Occipital lobe (tissue), 2 donors: ENCODE results near the gene GPR176. TPM values are rescaled to one million over a fixed set of nuclear protein-coding genes. Genes with fewer than 3 reads are reported as not detected.
A peak's percentile ranks its signal among the peaks of the same experiment; 100 is the strongest.
"Not testable (repeated sequence)": the region's sequence is repeated elsewhere in the genome, so short reads cannot be mapped to it uniquely, and the experiment has no call there.

Experiments used
- DNase-seq: peaks from one replicate; lab custom pipeline; 2025; lab: John Stamatoyannopoulos, UW
- total RNA-seq: library from RNA; depleted of rRNA; stranded (reverse); fragments of >200 nt; gene quantifications from one replicate; pipeline ENCODE4 v1.2.3, GENCODE V29; 2014

Gene GPR176
- total RNA-seq, 1 donor from 2014 or later = 44.3 TPM

DNA sequence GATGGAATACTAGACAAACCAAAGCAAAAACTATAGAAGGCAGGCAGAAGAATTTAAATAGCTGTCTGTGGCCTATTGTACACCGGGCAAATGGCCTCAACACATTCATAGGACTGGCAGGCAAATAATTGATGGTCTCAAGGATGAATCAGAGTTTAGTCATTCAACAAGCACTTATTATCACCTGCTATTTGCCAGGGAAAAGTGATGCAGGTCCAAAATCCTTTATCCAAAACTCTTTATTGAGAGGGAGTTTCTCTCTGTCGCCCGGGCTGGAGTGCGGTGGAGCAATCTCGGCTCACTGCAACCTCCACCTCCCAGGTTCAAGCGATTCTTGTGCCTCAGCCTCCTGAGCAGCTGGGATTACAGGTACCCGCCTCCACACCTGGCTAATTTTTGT, 16.1 kb upstream of the GPR176 start:
- DNase-seq = no peak

DNA sequence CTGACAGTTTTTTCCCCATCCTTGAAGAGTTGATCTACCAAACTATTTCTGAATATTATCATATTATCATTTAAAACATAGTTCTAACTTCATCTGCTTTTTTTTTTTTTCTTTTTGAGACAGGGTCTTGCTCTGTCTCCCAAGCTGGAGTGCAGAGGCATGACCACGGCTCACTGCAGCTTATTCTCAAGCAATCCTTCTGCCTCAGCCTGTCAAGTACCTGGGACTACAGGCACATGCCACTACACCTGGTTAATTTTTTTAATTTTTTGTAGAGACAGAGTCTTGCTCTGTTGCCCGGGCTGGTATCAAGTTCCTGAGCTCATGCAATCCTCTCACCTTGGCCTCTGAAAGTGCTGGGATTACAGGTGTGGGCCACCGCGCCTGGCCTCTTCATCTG, 15.2 kb upstream of the GPR176 start:
- DNase-seq = no peak

DNA sequence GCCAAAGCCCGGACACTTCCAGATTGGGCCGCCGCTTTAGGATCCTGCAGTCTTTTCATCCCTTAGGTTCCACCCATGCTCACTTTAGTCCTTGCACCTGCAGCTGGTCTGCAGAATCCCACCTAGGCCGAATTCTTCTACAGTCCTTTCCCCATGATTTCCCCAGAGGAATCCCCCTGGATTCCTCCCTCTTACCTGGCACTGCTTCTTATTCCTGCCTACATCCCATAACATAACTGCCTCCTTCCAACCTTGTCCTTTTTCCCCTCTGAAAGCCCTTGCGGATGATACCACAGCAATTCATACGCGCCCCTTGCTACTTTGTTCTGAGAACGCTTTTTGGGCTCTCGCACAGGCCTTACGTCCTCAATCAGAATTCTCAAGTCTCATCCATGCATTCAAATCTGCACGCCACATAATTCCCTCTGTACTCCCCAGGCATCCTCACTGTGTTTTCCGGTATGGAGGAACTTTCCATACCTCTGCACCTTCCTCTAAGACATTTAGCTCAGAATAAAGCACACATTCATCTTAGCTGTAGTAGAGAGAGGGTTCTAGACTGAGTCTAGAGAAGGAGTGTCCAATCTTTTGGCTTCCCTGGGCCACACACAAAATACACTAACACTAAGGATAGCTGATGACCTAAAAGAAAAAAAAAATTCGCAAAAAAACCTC, 14.5 kb upstream of the GPR176 start:
- peak; percentile 21 for DNase-seq

DNA sequence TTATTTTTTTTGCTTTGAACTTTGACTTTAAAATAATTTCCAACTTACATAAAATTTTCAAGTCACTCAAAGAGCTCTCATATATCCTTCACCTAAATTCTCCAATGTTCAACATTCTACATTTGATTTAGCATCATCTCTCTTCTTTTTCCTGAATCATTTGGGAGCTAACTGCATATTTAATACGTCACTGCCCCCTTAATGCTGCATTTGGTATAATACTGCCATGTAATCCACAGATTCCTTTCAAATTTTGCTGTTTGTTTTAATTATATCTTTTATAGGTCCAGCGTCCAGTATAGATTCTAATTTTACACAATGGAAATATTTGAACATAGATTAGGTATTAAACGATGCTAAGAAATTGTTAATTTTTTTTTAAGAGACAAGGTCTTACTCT, 11.5 kb upstream of the GPR176 start:
- DNase-seq = no peak

DNA sequence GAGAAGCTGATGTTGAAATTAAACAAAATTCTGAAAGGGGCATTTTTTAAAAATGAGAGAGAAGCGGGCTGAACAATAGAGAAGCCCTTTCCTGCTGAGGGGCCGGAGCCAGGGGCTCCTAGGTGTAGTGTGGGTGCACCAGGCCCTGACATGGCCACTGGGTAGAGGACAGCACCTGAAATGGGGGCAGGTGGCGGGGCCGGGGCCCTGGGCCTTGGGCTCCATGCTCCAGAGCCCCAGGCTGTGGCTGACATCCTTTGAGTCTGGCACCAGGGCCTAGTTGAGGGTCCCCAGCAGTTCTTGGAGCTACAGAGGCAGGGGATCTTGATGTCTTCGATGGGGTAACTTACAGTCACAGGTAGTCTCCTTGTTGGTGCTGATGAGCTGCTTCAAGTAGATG, 6.5 kb upstream of the GPR176 start:
- no peak for DNase-seq

DNA sequence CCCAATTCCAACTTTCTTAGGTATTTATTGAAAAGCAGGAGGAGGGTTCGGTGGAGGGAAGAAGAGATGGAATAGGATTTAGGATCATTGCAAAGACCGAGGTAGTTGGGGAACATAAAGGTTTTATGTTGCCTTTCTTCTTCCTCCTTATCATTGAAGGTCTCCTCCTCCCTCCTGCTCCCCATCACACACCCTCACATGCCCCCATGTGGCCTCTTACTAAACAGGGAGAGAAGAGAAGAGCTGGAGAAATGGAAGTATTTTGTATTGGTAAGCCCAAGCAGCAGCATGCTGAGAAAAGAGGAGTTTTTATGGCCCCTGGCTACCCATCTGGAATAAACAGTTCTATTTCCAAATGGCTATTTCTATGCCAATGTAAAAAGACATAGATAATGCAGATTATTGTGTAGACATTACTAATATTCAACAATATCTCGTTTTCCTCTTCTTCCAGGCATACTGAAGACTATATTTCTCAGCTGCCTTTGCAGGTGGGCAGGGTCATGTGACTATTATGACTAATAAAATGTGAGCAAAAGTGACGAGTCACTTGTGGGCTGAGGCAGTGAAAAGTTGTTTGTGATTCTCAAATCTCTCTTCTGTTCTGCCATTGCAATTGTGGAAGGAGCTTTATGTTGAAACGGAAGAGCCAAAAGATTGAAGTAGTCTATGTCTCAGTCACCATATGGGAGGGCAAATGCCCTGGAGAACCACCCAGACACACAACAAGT, 5.2 kb upstream of the GPR176 start:
- no peak for DNase-seq

DNA sequence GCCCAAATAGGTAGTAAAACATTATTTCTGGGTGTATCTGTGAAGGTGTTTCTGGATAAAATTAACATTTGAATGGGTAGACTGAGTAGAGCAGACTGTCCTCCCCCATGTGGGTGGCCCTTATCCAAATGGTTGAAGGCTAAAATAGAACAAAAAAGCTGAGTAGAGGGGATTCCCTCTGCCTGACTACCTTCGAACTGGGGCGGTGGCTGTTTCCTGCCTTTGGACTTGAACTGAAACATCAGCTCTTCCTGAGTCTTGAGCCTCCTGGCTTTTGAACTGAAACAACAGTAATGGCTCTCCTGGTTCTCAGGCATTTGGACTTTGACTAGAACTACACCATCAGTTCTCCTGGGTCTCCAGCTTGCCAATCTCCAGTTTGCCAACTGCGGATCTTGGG, 4.4 kb upstream of the GPR176 start:
- DNase-seq = no peak

DNA sequence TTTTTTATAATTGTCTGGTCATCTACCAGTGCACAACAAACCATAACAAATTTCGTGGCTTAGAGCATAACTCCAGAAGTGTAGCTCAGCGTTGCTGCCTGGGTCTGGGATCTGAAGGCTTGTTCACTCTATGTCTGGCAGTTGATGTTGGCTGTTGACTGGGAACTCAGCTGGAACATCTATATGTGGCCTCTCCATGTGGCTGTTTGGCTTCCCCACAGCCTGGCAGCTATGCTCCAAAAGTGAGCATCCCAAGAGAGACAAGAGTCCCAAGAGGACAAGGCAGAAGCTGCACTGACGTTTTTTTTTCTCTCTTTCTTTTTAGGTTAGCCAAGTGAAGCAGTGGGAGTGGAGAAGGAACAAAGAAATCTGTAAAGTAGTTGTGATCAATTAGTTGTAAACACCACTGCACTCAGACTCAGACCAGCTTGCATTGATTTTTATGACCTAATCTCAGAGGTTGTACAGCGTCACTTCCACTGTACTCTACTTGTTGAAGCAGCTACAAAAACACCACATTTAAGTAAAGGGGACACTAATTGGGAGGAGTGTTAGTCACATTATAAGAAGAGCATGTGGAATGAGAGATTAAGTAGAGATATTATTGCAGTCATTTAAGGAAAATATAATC, 2.5 kb upstream of the GPR176 start:
- peak; percentile 15 for DNase-seq

DNA sequence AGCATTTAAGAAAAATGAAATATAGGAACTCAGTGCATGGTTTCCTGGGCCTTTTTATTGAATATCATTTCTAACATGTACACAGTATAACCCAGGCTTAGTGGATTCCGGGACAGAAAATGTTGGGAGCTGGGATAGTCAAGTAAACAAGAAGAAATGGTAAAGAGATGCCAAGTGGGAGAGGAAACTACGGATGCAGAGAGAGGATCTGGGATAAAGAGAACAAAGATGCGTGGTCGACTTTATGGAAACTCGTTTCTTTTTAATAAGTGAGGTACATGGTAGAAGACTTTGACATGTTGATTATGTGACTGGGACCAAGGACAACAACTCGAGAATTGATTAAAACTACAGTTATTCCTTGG, 1.2 kb upstream of the GPR176 start:
- DNase-seq = no peak

DNA sequence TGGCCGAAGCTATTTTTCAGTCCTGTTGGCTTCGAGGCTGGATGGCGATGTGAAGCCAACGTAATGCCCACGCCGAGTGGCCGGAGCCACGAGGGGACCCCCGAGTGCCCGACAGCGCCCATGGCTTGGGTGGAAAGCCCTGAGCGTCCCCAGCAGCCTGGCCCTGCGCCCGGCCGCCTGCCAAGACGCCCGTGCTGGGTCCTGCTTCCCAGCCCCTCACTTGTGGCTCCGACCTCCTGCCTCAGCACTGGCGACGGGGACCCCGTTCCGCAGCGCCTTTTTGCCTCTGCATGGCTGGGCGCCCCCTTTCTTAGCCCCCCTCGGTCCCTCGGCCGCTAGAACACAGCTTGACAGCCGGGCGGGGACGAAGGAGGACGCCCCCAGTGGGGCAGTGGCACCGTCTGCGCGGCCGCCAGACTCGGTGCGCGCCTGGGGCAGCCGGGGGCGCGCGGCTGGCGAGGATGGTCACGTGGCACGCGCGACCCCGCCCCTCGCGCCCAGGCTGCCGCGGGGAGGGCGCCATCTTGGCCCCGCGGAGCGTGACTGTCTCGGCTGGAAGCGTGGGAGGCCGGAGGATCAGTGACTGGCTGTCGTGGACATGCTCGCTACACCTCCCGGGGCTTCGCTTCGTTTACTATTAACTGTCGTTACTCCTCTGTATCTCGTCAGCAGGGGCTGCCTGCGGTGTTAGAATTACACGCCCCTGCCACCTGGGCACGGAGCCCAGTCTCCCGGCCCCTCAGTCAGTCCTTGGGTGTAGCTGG, 626 bp upstream of the GPR176 start:
- peak; percentile 75 for DNase-seq

DNA sequence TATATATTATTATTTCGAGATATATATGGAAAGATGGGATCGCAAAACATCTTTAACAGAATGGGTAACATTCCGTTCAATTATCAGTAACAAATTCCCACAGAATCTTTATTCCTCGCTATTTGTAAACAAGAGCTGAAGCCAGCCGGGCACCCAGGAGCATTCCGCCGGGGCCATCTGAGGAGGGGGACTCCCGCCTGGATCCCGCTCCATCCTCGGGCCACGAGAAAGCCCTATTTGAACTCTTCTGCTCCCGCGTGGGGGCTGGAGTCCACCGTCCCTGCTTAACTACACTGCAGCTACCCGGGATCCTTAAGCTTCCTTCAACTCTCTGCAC, 687 bp downstream of the GPR176 start:
- peak; percentile 36 for DNase-seq

DNA sequence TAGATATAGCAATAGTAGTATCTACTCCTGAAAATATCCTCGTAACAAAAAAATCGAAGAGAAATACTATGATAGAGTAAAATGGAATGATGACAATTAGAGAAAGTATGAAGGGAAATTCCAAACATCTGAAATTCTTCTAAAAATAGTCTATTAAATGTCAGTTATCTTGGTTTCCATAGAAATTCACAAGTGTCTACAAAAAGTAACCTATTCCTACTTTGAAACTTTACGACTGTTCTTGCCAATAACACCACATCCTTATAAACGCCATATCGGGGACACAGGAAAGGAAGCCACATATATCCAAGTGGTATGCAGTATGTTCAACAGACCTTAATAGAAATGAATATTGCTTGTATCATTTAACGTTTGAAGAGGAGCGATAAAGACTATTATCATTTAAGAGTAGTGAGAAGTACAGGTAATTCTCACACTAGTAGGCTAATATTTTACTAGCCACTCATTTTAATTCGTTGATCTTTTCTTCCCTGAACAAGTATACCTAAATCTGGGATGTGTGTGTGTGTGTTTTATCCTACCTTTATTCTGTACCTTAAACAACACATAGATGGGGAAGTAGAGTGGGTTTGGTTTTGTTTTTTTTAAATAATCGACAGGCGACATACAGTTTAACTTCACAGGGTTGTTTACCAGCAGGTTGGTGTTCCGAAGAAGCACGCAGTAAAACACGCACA, 1.2 kb downstream of the GPR176 start:
- no peak for DNase-seq

DNA sequence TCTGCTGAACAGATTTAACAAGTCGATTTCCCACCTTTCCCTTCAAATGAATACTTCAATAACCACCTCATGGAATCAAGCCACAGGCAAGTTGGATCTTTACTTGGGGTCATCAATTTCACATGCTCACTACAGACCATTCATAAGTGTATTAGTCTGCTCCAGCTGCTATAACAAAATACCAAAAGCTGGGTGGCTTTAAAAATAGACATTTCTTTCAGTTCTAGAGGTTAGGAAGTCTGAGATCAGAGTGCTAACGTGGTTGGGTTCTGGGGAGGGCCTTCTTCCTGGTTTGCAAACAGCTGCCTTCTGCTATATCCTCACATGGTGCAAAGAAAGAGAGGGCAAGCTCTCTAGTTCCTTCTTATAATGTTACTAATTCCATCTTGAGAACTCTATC, 5.1 kb downstream of the GPR176 start:
- DNase-seq = no peak

DNA sequence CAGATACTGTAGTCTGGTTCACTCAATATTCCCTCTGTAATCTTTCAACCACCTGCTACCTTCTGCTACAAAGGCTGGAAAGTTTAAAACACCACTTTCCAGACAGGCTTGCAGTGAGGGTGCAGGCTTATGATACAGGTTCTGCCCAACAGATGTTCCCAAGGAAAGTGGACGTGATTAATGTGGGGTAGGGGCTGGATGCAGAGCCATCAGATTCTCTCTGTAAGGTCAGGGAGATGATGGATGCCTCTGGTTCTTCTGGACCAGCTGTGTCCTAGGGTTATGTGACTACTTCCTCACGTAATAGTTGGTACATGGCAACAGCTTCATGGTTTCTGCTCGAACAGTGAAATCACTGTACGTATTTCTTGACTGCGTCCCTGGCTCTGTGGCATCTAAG, 11.1 kb downstream of the GPR176 start:
- DNase-seq = no peak

DNA sequence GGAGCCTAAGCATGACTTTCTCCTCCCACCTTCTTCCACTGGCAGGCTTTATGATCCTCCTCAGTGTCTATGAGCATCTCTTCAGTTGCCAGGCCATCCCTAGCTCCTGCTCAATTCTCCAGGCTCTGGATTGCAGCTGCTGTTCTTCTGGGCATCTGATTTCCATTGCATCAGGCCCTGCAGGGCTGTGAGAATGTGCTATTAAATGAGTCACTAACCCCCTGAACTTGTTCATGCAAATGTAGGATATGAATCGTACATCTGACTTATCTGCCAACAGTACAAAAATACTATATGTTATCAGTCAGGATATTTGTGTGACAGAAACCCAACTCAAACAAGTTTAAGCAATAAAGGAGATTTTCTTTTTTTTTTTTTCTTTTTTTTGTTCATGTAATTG, 11.9 kb downstream of the GPR176 start:
- DNase-seq = peak; percentile 7

DNA sequence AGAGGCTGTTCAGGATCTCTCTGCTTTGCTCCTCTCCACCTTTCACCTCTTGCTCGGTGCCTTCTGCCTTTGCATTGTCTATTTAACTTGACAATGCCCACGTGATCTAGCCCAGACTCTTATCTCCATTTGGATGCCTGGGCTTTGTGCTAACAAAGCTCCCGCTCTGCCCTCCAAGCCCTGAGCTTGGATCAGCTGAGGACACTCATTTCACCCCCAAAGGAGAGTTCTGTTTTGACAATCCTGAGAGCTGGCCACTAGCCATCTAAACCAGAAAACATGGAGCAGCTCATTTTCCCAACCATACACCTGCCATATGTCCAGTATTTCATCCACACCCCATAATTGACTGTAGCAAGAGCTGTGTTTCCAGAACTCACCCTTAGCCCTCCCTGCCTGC, 12.8 kb downstream of the GPR176 start:
- no peak for DNase-seq

DNA sequence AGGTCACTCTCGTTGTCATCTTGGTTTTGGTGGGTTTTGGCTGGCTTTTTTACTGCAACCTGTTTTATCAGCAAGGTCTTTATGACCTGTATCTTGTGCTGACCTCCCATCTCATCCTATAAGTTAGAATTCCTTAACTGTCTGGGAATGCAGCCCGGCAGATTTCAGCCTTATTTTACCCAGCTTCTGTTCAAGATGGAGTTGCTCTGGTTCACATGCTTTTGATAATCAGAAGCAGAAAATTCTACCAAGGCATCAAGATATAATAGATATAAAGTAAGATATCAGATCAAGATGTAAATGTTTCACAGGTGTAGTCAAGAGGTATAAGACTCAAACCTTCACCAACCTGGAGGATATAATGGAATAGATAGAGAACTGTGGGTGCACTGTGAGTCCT, 16.0 kb downstream of the GPR176 start:
- DNase-seq = no peak

DNA sequence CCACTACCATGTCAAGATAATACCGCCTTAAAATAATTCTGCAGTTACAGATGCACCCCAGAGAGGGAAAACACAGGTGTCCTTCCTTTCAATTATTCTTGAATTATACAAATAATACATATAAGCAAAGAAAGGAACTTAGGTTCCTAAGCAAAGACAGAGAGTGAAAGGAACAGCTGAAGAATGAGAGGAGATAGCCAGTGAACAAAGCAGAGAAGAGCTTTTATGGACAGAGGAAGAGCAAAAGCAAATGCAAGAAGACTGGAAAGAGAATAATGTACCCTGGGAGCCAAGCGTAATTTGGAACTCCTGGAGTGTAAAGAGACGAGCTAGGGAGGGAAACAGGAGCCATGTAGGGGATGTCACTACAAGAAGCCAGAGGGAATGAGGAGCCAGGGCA, 21.7 kb downstream of the GPR176 start:
- no peak for DNase-seq

DNA sequence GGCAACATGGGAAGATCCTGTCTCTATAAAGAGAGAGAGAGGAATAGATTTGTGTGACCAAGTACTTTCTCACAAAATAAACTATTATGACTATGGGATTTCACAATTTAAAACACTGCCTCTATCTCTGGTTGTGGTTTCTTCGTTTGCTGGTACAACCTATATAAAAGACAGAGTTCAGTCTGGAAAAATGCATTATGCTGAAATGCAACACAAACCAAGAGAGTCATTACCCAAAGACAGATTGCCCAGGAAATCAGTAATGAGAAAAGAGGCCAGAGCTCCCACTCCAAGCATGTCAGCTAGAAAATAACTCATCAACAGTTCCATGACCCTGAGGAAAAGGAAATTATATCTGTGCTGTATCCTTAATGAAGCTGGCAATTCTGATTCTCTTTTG, 23.2 kb downstream of the GPR176 start:
- no peak for DNase-seq

DNA sequence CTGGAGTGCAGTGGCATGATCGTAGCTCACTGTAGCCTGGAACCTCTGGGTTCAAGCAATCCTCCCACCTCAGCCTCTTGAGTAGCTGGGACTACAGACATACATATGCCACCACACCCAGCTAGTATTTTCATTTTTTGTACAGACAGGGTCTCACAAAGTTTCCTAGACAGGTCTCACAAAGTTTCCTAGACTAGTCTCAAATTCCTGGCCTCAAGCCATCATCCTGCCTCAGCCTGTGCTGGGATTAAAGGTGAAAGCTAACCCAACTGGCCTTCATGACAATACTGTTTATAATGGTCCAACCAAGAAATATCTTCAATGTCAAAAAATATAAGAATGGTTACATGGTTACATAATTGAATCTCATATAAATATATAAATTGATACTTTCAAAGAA, 24.0 kb downstream of the GPR176 start:
- no peak for DNase-seq

DNA sequence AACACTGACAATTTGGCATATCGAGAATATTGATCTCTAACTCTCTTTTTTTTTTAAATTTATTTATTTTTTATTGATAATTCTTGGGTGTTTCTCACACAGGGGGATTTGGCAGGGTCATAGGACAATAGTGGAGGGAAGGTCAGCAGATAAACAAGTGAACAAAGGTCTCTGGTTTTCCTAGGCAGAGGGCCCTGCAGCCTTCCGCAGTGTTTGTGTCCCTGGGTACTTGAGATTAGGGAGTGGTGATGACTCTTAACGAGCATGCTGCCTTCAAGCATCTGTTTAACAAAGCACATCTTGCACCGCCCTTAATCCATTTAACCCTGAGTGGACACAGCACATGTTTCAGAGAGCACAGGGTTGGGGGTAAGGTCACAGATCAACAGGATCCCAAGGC, 27.0 kb downstream of the GPR176 start:
- DNase-seq = not testable (repeated sequence)

DNA sequence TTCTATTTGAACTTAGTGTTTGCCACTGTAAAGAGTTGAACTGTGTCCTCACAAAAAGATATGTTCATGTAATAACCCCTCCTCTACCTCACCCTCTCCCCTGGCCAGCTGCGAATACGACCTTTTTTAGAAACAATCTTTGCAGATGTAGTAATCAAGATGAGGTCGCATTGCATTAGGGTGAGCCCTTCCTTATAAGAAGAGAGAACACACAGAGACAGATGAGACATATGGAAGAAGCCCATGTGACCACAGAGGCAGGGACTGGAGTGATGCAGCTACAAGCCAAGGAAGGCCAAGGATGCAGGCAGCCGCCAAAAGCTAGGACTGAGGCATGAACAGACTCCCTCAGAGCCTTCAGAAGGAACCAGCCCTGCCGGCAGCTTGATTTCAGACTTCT, 27.6 kb downstream of the GPR176 start:
- DNase-seq = no peak
